ENCODE results near the gene KLHL29. TPM values are rescaled to one million over a fixed set of nuclear protein-coding genes. Genes with fewer than 3 reads are reported as not detected.

The KLHL29 gene
- total and polyA plus RNA-seq, 2 experiments from 2014 or later: 1.5 to 6.5 TPM

DNA sequence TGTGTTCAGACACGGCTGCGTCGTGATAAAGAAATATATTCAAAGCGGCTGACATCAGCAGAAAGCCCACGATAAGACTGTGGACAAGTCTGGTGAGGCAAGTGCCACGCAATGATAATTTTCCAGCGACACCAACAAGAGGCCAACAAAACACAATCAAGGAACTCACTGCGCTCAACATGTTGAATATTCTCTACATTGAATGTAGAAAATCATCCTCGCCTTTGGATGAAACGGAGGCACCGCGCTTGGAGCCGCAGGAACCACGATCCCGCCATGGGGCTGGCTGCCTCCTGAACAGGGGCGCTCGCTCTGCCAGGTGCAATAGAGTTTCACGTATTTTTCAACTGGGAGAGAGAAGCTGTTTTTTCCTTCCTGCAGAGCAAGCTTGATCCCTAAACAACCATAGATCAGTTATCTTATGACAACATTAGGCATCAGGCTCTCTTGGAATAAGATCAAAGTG lies 321.7 kb downstream of the KLHL29 start (continued):
- TF ChIP-seq, protein P1, sequence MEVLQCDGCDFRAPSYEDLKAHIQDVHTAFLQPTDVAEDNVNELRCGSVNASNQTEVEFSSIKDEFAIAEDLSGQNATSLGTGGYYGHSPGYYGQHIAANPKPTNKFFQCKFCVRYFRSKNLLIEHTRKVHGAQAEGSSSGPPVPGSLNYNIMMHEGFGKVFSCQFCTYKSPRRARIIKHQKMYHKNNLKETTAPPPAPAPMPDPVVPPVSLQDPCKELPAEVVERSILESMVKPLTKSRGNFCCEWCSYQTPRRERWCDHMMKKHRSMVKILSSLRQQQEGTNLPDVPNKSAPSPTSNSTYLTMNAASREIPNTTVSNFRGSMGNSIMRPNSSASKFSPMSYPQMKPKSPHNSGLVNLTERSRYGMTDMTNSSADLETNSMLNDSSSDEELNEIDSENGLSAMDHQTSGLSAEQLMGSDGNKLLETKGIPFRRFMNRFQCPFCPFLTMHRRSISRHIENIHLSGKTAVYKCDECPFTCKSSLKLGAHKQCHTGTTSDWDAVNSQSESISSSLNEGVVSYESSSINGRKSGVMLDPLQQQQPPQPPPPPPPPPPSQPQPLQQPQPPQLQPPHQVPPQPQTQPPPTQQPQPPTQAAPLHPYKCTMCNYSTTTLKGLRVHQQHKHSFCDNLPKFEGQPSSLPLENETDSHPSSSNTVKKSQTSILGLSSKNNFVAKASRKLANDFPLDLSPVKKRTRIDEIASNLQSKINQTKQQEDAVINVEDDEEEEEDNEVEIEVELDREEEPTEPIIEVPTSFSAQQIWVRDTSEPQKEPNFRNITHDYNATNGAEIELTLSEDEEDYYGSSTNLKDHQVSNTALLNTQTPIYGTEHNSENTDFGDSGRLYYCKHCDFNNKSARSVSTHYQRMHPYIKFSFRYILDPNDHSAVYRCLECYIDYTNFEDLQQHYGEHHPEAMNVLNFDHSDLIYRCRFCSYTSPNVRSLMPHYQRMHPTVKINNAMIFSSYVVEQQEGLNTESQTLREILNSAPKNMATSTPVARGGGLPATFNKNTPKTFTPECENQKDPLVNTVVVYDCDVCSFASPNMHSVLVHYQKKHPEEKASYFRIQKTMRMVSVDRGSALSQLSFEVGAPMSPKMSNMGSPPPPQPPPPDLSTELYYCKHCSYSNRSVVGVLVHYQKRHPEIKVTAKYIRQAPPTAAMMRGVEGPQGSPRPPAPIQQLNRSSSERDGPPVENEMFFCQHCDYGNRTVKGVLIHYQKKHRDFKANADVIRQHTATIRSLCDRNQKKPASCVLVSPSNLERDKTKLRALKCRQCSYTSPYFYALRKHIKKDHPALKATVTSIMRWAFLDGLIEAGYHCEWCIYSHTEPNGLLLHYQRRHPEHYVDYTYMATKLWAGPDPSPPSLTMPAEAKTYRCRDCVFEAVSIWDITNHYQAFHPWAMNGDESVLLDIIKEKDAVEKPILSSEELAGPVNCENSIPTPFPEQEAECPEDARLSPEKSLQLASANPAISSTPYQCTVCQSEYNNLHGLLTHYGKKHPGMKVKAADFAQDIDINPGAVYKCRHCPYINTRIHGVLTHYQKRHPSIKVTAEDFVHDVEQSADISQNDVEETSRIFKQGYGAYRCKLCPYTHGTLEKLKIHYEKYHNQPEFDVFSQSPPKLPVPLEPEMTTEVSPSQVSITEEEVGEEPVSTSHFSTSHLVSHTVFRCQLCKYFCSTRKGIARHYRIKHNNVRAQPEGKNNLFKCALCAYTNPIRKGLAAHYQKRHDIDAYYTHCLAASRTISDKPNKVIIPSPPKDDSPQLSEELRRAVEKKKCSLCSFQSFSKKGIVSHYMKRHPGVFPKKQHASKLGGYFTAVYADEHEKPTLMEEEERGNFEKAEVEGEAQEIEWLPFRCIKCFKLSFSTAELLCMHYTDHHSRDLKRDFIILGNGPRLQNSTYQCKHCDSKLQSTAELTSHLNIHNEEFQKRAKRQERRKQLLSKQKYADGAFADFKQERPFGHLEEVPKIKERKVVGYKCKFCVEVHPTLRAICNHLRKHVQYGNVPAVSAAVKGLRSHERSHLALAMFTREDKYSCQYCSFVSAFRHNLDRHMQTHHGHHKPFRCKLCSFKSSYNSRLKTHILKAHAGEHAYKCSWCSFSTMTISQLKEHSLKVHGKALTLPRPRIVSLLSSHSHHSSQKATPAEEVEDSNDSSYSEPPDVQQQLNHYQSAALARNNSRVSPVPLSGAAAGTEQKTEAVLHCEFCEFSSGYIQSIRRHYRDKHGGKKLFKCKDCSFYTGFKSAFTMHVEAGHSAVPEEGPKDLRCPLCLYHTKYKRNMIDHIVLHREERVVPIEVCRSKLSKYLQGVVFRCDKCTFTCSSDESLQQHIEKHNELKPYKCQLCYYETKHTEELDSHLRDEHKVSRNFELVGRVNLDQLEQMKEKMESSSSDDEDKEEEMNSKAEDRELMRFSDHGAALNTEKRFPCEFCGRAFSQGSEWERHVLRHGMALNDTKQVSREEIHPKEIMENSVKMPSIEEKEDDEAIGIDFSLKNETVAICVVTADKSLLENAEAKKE (CRISPR knock-in tag; IDR thresholded peaks at IDR 0.05): no peak
- TF ChIP-seq CREB1 (CRISPR knock-in tag; IDR thresholded peaks at IDR 0.05; ENCODE audit: low read depth): no peak
- TF ChIP-seq STAT1 (IDR thresholded peaks at IDR 0.05; ENCODE audit: unreplicated experiment): no peak

DNA sequence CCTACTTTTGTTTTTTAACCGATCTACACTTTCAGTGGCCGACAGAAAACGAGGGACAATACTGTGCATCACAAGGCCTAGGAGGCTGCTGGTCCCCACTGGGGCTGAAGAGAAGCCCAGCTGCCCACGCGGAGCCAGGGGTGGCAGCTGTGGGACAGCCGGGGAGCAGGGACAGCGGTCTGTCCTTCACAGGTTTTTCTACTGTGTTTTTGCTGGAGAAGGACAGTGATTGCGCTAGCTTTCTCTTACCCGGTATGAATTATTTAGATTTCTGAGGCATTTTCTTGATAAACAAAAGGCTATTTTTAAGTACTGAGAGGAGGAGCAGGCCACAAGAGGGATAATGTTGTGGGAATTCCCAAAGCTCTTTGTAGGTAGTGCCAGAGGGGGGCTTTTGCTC lies 322.1 kb downstream of the KLHL29 start:
- Histone ChIP-seq H3F3A (replicated peaks; ENCODE audit: low read depth) (no peaks in the 10 kb centered on the region), H3K9me2 (ENCODE audit: insufficient read depth) (no peaks in the 10 kb centered on the region), H3K4me3 (no peak overlapping the region), H3K4me2 (no peak overlapping the region), H3K27me3 (ENCODE audit: insufficient read depth) (no peaks in the 10 kb centered on the region), H3K27ac (ENCODE audit: low read depth) (no peak overlapping the region), H3K36me3 (ENCODE audit: insufficient read depth) (no peaks in the 10 kb centered on the region), H3K4me1 (ENCODE audit: insufficient read depth) (0 out of 2 replicates have a peak, but pooled peaks cover 4% of the 10 kb centered on the region), H4K20me1 (replicated peaks; ENCODE audit: insufficient read depth) (no peaks in the 10 kb centered on the region), H3K79me2 (replicated peaks; ENCODE audit: insufficient read depth) (no peaks in the 10 kb centered on the region), H2AFZ (no peak overlapping the region)
- DNase-seq (ENCODE audit: low spot score) (no peak), ATAC-seq (no peak)
- Mint-ChIP-seq H3K27ac (no peak overlapping the region), H3K9me3 (no peaks in the 10 kb centered on the region), H3K27me3 (ENCODE audit: insufficient read depth, low read depth, poor library complexity) (peaks cover 7% of the 10 kb centered on the region), H3K36me3 (ENCODE audit: low read depth) (peaks cover 5% of the 10 kb centered on the region; the same call in 1 of the 3 replicates), H3K4me3 (no peak overlapping the region), H3K4me1 (peaks cover 4% of the 10 kb centered on the region; the same call in 2 of the 3 replicates)
- no peak for TF ChIP-seq CREB1 (CRISPR knock-in tag; IDR thresholded peaks at IDR 0.05; ENCODE audit: low read depth)
- TF ChIP-seq, protein P2, sequence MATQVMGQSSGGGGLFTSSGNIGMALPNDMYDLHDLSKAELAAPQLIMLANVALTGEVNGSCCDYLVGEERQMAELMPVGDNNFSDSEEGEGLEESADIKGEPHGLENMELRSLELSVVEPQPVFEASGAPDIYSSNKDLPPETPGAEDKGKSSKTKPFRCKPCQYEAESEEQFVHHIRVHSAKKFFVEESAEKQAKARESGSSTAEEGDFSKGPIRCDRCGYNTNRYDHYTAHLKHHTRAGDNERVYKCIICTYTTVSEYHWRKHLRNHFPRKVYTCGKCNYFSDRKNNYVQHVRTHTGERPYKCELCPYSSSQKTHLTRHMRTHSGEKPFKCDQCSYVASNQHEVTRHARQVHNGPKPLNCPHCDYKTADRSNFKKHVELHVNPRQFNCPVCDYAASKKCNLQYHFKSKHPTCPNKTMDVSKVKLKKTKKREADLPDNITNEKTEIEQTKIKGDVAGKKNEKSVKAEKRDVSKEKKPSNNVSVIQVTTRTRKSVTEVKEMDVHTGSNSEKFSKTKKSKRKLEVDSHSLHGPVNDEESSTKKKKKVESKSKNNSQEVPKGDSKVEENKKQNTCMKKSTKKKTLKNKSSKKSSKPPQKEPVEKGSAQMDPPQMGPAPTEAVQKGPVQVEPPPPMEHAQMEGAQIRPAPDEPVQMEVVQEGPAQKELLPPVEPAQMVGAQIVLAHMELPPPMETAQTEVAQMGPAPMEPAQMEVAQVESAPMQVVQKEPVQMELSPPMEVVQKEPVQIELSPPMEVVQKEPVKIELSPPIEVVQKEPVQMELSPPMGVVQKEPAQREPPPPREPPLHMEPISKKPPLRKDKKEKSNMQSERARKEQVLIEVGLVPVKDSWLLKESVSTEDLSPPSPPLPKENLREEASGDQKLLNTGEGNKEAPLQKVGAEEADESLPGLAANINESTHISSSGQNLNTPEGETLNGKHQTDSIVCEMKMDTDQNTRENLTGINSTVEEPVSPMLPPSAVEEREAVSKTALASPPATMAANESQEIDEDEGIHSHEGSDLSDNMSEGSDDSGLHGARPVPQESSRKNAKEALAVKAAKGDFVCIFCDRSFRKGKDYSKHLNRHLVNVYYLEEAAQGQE (IDR thresholded peaks at IDR 0.05; ENCODE audit: unreplicated experiment): no peak
- TF ChIP-seq, protein P3, sequence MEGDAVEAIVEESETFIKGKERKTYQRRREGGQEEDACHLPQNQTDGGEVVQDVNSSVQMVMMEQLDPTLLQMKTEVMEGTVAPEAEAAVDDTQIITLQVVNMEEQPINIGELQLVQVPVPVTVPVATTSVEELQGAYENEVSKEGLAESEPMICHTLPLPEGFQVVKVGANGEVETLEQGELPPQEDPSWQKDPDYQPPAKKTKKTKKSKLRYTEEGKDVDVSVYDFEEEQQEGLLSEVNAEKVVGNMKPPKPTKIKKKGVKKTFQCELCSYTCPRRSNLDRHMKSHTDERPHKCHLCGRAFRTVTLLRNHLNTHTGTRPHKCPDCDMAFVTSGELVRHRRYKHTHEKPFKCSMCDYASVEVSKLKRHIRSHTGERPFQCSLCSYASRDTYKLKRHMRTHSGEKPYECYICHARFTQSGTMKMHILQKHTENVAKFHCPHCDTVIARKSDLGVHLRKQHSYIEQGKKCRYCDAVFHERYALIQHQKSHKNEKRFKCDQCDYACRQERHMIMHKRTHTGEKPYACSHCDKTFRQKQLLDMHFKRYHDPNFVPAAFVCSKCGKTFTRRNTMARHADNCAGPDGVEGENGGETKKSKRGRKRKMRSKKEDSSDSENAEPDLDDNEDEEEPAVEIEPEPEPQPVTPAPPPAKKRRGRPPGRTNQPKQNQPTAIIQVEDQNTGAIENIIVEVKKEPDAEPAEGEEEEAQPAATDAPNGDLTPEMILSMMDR (conservative IDR thresholded peaks at IDR 0.05; ENCODE audit: low read depth in 2 of 2): no peak
